Mononuclear cell (primary cell): ENCODE measurements around the gene TP53BP2. TPM values are rescaled to one million over a fixed set of nuclear protein-coding genes. Genes with fewer than 3 reads are reported as not detected.

Experiments
- H3K27me3 ChIP-seq: 2 replicates; pipeline ENCODE4 v1.6.0; 2011; ENCODE audit warnings: low read length, control low read depth; ENCODE audit not compliant: insufficient read depth
- H3K4me1 ChIP-seq: 2 replicates; pipeline ENCODE4 v1.5.1; 2011; ENCODE audit warnings: mild to moderate bottlenecking, low read length, control low read depth; ENCODE audit not compliant: insufficient read depth
- H3K4me3 ChIP-seq: 2 replicates; pipeline ENCODE4 v1.5.1; 2011; ENCODE audit warnings: mild to moderate bottlenecking, low read length, moderate library complexity
- H3K9me3 ChIP-seq: 2 replicates; pipeline ENCODE4 v1.5.1; 2011; ENCODE audit warnings: low read depth, mild to moderate bottlenecking, control low read depth, low read length
- total RNA-seq: library from RNA; depleted of rRNA; stranded (reverse); fragments of >200 nt; gene quantifications from one replicate; pipeline ENCODE4 v1.2.3, GENCODE V29; 2012

The TP53BP2 gene
- total RNA-seq, 1 donor, result 117 TPM

- Histone ChIP-seq H3K4me3 (no peak overlapping the region), H3K27me3 (no peaks in the 10 kb centered on the region), H3K9me3 (no peaks in the 10 kb centered on the region), H3K4me1 (no peaks in the 10 kb centered on the region)
These were observed 86.5 kb downstream of the TP53BP2 start for GRCh38 chr1:223759273-223759672.

DNA sequence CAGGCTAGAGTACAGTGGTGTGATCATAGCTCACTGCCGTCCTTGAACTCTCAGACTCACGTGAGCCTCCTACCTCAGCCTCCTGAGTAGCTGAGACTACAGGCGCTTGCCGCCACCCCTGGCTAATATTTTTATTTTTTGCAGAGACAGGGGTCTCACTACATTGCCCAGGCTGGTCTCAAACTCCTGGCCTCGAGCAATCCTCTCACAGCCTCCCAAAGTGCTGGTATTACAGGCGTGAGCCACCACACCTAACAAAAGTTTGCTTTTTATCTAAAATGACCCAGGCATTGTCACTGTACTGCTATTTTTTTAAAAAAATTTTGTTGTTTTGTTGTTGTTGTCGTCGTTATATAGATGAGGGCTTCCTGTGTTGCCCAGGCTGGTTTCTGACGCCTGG lies 87.0 kb downstream of the TP53BP2 start:
- Histone ChIP-seq H3K27me3 (no peaks in the 10 kb centered on the region), H3K4me3 (no peak overlapping the region), H3K9me3 (no peaks in the 10 kb centered on the region), H3K4me1 (no peaks in the 10 kb centered on the region)

GRCh38 chr1:223756806-223757700 lies 88.7 kb downstream of the TP53BP2 start:
- H3K4me1 ChIP-seq, result no peaks in the 10 kb centered on the region
- no peak overlapping the region for H3K4me3 ChIP-seq
- H3K27me3 ChIP-seq, result no peaks in the 10 kb centered on the region
- H3K9me3 ChIP-seq, result no peaks in the 10 kb centered on the region

DNA sequence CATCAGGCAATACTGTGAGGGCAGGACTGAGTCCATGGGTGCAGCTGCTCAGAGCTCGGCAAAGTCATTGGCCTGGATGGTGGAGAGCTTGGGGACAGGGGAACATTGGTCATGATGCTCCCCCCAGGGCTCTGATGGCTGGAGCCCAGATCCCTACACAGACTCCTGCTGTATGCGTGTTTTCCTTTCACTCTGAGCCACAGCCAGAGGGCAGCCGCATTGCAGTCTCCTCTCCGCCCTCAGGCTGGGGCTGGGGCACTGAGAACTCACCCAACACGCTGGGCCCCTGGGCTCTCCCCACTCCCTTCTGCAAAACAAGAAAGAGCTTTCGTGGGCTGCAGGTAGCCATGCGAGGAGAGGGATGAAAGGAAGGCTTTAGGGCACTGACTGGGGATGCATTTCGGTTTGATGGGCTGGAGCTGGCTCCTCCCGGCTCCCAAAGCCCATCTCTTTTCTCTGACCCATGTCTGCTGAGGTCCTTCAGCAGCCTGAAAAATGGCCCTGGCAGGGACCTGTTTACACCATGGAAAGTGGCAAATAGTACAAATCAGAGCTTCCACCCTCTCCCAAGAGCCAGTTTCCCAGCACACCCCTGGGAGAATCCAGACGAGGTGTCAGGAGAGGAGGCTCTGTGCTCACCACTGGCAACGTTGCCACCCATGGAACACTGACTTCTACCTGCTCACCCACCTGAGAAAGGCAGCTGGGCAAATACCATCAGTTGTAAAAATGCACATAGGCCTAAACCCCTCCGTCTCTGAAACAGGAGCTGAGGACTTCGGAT lies 89.6 kb downstream of the TP53BP2 start:
- Histone ChIP-seq H3K4me3 (no peak overlapping the region), H3K27me3 (no peaks in the 10 kb centered on the region), H3K4me1 (no peaks in the 10 kb centered on the region), H3K9me3 (no peaks in the 10 kb centered on the region)

- no peaks in the 10 kb centered on the region for H3K9me3 ChIP-seq
- no peaks in the 10 kb centered on the region for H3K27me3 ChIP-seq
- no peaks in the 10 kb centered on the region for H3K4me1 ChIP-seq
- H3K4me3 ChIP-seq, result no peak overlapping the region
These were observed 90.3 kb downstream of the TP53BP2 start for GRCh38 chr1:223755432-223755792.

DNA sequence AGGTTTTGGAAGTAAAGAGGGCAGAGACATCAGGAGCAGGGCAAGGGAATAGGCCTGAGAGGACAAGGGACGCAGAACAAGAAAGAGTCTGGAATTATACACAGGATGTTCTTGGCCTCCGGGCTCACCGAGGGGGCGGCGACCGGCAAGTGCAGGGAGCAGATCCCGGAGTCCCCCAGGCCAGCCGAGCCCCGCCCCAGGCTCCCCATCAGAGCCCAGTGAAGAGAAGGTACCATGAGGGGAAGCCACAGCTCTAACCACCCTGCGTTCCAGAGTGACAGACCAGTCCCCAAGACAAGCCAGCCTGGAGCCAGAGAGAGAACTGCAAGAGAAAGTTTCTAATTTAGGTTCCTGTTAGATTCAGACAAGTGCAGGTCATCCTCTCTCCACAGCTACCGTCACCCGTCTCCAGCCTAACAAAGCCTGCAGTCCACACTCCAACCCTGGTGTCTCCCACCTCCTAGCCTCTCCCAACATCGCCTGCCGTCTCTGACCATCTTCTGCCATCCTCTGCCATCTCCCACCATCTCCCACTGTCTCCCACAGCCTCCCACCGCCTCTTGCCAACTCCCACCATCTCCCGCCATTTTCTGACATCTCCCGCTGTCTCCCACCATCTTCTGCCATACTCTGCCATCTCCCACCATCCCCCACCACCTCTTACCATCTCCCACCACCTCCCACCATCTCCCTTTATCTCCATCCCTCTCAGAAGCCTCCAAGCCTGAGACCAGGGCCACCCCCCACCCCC lies 90.9 kb downstream of the TP53BP2 start:
- no peak overlapping the region for H3K4me3 ChIP-seq
- no peaks in the 10 kb centered on the region for H3K9me3 ChIP-seq
- no peaks in the 10 kb centered on the region for H3K27me3 ChIP-seq
- no peaks in the 10 kb centered on the region for H3K4me1 ChIP-seq

GRCh38 chr1:223752721-223753515 lies 92.8 kb downstream of the TP53BP2 start:
- Histone ChIP-seq H3K4me3 (no peak overlapping the region), H3K27me3 (no peaks in the 10 kb centered on the region), H3K9me3 (no peaks in the 10 kb centered on the region), H3K4me1 (peaks cover 16% of the 10 kb centered on the region)

GRCh38 chr1:223751696-223752095 lies 94.1 kb downstream of the TP53BP2 start:
- Histone ChIP-seq H3K4me3 (no peak overlapping the region), H3K27me3 (no peaks in the 10 kb centered on the region)

GRCh38 chr1:223750730-223751570 lies 94.8 kb downstream of the TP53BP2 start:
- H3K27me3 ChIP-seq, result no peaks in the 10 kb centered on the region
- peaks cover 18% of the 10 kb centered on the region for H3K4me1 ChIP-seq
- H3K4me3 ChIP-seq, result no peak overlapping the region
- H3K9me3 ChIP-seq, result no peaks in the 10 kb centered on the region

More at GRCh38 chr1:223751696-223752095, 94.1 kb downstream of the TP53BP2 start:
- Histone ChIP-seq H3K4me1 (peaks cover 18% of the 10 kb centered on the region), H3K9me3 (no peaks in the 10 kb centered on the region)

DNA sequence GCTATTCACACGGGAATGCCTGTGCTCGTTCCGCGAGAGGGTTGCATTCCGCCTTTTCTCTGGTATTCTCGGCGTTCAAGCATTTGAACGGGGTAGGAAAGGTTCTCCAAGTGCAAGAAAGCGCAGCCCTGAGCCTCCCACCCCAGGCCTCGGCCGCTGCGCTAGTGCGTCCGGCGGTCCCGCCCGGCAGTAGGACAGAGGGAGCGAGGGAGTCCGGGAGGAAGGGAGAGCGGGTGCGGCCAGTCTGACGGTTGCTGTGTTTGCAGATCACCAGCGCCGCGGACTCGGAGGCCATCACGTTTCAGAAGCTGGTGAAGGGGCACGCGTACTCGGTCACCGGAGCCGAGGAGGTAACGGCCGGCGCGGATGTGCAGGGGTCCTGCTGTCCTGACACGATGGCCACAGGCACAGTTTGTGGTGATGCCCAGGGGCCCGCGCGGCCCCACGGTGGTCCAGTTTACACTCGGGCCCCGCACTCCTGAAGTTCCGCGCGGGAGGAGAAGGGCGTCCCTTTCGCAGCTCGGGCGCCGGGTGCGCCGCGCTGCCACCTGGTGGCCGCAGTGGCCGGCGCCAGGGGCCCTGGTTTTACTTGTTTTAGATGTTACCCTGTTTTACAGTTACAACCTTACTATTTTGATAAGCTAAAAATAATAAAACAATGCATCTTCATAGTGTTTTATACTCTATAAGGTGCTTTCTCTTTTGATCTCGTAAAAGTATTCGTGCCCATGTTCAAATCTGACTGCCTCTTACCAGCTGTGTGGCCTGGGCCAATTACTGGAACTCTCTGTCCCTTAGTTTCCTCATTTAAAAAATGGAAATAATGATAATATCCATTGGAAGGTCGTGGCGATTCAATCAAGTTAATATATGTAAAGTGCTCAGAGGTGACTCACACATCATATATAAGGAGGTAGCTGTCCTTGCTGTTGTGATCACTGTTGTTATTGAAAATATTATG lies 96.7 kb downstream of the TP53BP2 start:
- Histone ChIP-seq H3K4me3 (peak overlapping the region; percentile 32), H3K27me3 (no peaks in the 10 kb centered on the region), H3K4me1 (peaks cover 18% of the 10 kb centered on the region), H3K9me3 (no peaks in the 10 kb centered on the region)

DNA sequence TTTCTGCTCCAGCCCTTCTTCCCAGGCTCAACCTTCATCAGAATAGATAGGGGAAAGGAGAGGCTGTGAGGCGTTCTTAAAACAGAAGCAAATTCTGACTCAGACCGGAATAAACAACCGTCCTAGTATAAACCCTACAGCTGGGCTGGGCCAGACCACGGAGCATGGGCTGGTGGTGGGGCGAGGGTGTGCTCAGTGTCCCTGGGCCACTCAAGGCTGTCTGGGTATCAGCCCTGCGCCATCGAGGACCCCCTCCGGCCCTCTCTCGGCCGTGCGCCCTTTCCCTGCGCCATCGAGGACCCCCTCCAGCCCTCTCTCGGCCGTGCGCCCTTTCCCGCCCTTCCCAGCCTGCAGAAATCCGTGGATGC lies 97.4 kb downstream of the TP53BP2 start:
- Histone ChIP-seq H3K4me1 (peaks cover 18% of the 10 kb centered on the region), H3K4me3 (no peak overlapping the region), H3K27me3 (no peaks in the 10 kb centered on the region), H3K9me3 (no peaks in the 10 kb centered on the region)

GRCh38 chr1:223747838-223748335 lies 97.9 kb downstream of the TP53BP2 start:
- Histone ChIP-seq H3K4me3 (no peak overlapping the region), H3K9me3 (no peaks in the 10 kb centered on the region), H3K4me1 (peaks cover 18% of the 10 kb centered on the region), H3K27me3 (no peaks in the 10 kb centered on the region)

DNA sequence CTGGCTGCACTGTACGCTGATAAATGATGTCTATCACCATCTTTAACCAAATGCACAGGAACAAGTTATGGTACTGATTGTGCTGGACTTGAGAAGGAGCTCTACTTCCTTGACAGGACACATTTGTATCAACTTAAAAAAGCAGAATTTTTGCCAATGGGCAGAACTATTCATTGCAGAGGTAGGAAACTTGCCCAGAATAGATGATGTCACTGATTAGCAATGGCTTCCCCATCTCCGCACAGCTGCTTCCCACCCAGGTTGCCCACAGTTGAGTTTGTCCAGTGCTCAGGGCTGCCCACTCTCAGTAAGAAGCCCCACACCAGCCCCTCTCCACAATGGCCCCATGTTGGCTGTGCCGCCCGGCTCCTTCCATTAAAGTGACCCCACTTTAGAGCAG lies 100.0 kb downstream of the TP53BP2 start:
- Histone ChIP-seq H3K4me1 (peaks cover 18% of the 10 kb centered on the region), H3K27me3 (no peaks in the 10 kb centered on the region), H3K4me3 (no peak overlapping the region), H3K9me3 (no peaks in the 10 kb centered on the region)
